HG02759 (cell line): ENCODE results near the gene HSPA2.
"Not testable (repeated sequence)": the region's sequence is repeated elsewhere in the genome, so short reads cannot be mapped to it uniquely, and the experiment has no call there.

Source experiments
- ATAC-seq: cut with Tn5 transposase; IDR thresholded peaks from one replicate; pipeline ENCODE4 v1.9.1; 2021; ENCODE audit warnings: mild to moderate bottlenecking, moderate library complexity; ENCODE audit not compliant: unreplicated experiment

Gene HSPA2

GRCh38 chr14:64513271-64513670, 27.3 kb upstream of the HSPA2 start:
- ATAC-seq, result no peak

- no peak for ATAC-seq
Measured at GRCh38 chr14:64515053-64515452, 25.5 kb upstream of the HSPA2 start.

GRCh38 chr14:64516969-64517368, 23.6 kb upstream of the HSPA2 start:
- ATAC-seq, result no peak

GRCh38 chr14:64517667-64518066, 22.9 kb upstream of the HSPA2 start:
- ATAC-seq, result not testable (repeated sequence)

GRCh38 chr14:64518229-64518628, 22.3 kb upstream of the HSPA2 start:
- ATAC-seq, result no peak

GRCh38 chr14:64520699-64521098, 19.8 kb upstream of the HSPA2 start:
- no peak for ATAC-seq

- no peak for ATAC-seq
Measured at GRCh38 chr14:64522591-64523355, 17.8 kb upstream of the HSPA2 start.

GRCh38 chr14:64525354-64525753, 15.2 kb upstream of the HSPA2 start:
- no peak for ATAC-seq

GRCh38 chr14:64531567-64531966, 9.0 kb upstream of the HSPA2 start:
- ATAC-seq, result no peak

GRCh38 chr14:64536488-64537245, 3.9 kb upstream of the HSPA2 start:
- no peak for ATAC-seq

- no peak for ATAC-seq
Measured at GRCh38 chr14:64541261-64541971, 875 bp downstream of the HSPA2 start.

- no peak for ATAC-seq
Measured at GRCh38 chr14:64541972-64542835, 1.7 kb downstream of the HSPA2 start.

- no peak for ATAC-seq
Measured at GRCh38 chr14:64542836-64543201, 2.3 kb downstream of the HSPA2 start.

GRCh38 chr14:64544607-64545312, 4.2 kb downstream of the HSPA2 start:
- no peak for ATAC-seq

- no peak for ATAC-seq
Measured at GRCh38 chr14:64549016-64549415, 8.5 kb downstream of the HSPA2 start.

- peak; percentile 78 for ATAC-seq
Measured at GRCh38 chr14:64549791-64550620, 9.5 kb downstream of the HSPA2 start, which contains the start of gene PPP1R36. Gene PPP1R36, plus strand, starts transcription at chr14:64549961. Its CDS starts 37 bp downstream, at chr14:64549998.

- ATAC-seq, result no peak
Measured at GRCh38 chr14:64550621-64551333, 10.2 kb downstream of the HSPA2 start.

GRCh38 chr14:64554556-64554955, 14.0 kb downstream of the HSPA2 start:
- no peak for ATAC-seq

GRCh38 chr14:64556526-64556925, 16.0 kb downstream of the HSPA2 start:
- no peak for ATAC-seq
